H1 (cell line): ENCODE results near the gene TM9SF1. TPM values are rescaled to one million over a fixed set of nuclear protein-coding genes. Genes with fewer than 3 reads are reported as not detected.

Experiments used
- CTCF ChIA-PET: fragments of 300-600 bp; sonication (Branson Sonifier 250); formaldehyde crosslinking; loops from one replicate; lab custom pipeline; 2021; ENCODE audit not compliant: partially characterized antibody; lab: Charles Lee
- POLR2A ChIA-PET: fragments of 300-600 bp; sonication (Branson Sonifier 250); formaldehyde crosslinking; loops from one replicate; lab custom pipeline; 2021; ENCODE audit warnings: inconsistent platforms; ENCODE audit not compliant: partially characterized antibody; lab: Charles Lee
- DNase-seq, 2 experiments: peaks; one replicate each; pipeline versions ENCODE4 v3.0.0 to v3.0.0-alpha.2; 2010 to 2022; ENCODE audit warnings: low spot score in 2 of 2, low read depth in 1 of 2, mixed read lengths in 1 of 2
- FAIRE-seq: peaks from 2 replicates; lab custom pipeline; 2011; peaks lifted over from hg19 to GRCh38; lab: Jason Lieb, UNC
- H2AFZ ChIP-seq: 2 replicates; pipeline ENCODE4 v1.8.1; 2012; ENCODE audit warnings: low read length, inconsistent platforms
- H2AK5ac ChIP-seq: 2 replicates; pipeline ENCODE4 v1.6.1; 2013; ENCODE audit warnings: low read depth, low read length
- H2BK120ac ChIP-seq: replicated peaks from 2 replicates; pipeline ENCODE3; 2013; ENCODE audit warnings: low read depth, low read length, inconsistent platforms
- H2BK12ac ChIP-seq: 2 replicates; pipeline ENCODE4 v1.6.1; 2013; ENCODE audit warnings: low read depth, low read length
- H2BK15ac ChIP-seq: 2 replicates; pipeline ENCODE4 v1.6.1; 2013; ENCODE audit warnings: low read length
- H2BK20ac ChIP-seq: 2 replicates; pipeline ENCODE4 v1.6.1; 2013; ENCODE audit warnings: low read length
- H2BK5ac ChIP-seq: 2 replicates; pipeline ENCODE4 v1.6.1; 2013; ENCODE audit warnings: low read depth, low read length
- H3K14ac ChIP-seq: 2 replicates; pipeline ENCODE4 v1.6.1; 2013; ENCODE audit warnings: inconsistent platforms; ENCODE audit not compliant: insufficient read length
- H3K18ac ChIP-seq: 2 replicates; pipeline ENCODE4 v1.6.1; 2013; ENCODE audit warnings: low read length; ENCODE audit errors: extremely low read depth
- H3K23ac ChIP-seq: 2 replicates; pipeline ENCODE4 v1.6.1; 2013; ENCODE audit warnings: inconsistent platforms; ENCODE audit not compliant: insufficient read length
- H3K23me2 ChIP-seq: 2 replicates; pipeline ENCODE4 v1.6.1; 2013; ENCODE audit warnings: low read depth, low read length
- H3K27ac ChIP-seq: 2 replicates; pipeline ENCODE4 v1.6.1; 2011; ENCODE audit warnings: low read depth, low read length, inconsistent platforms
- H3K27me3 ChIP-seq, 4 experiments: replicated peaks in 1 of 4; 1 replicate in 1 of 4; 2 replicates in 3 of 4; pipeline versions ENCODE4 v1.6.1 to v1.8.1; 2011 to 2013; ENCODE audit warnings: low read length in 3 of 4, mild to moderate bottlenecking in 3 of 4, inconsistent platforms in 2 of 4, mixed read lengths in 2 of 4, moderate library complexity in 1 of 4; ENCODE audit not compliant: control insufficient read depth in 3 of 4, insufficient read depth in 3 of 4; ENCODE audit errors: extremely low read depth in 1 of 4
- H3K36me3 ChIP-seq, 4 experiments: 2 replicates each; pipeline versions ENCODE4 v1.6.1 to v1.8.1; 2011 to 2013; ENCODE audit warnings: mild to moderate bottlenecking in 4 of 4, low read length in 3 of 4, moderate library complexity in 2 of 4, control low read depth in 1 of 4, inconsistent platforms in 1 of 4; ENCODE audit not compliant: insufficient read depth in 4 of 4, control insufficient read depth in 2 of 4
- H3K4ac ChIP-seq: replicated peaks from 2 replicates; pipeline ENCODE3; 2013; ENCODE audit warnings: low read length, low read depth, mixed read lengths, inconsistent platforms; ENCODE audit not compliant: insufficient read length
- H3K4me1 ChIP-seq, 4 experiments: replicated peaks in 1 of 4; 1 replicate in 1 of 4; 2 replicates in 3 of 4; pipeline versions ENCODE4 v1.6.1 to v1.8.1; 2011 to 2013; ENCODE audit warnings: low read length in 3 of 4, inconsistent platforms in 2 of 4, mixed read lengths in 1 of 4; ENCODE audit not compliant: insufficient read depth in 4 of 4, control insufficient read depth in 3 of 4
- H3K4me2 ChIP-seq, 2 experiments: 2 replicates each; pipeline versions ENCODE4 v1.6.1 to v1.8.1; 2011 to 2013; ENCODE audit warnings: low read depth in 2 of 2, low read length in 2 of 2, control low read depth in 1 of 2, inconsistent platforms in 1 of 2, mild to moderate bottlenecking in 1 of 2; ENCODE audit not compliant: insufficient read depth in 1 of 2
- H3K4me3 ChIP-seq, 4 experiments: fragments of 200-600, 300-600 bp in 1 of 4; sonication (generic), shearing (Covaris generic), sonication (Bioruptor Twin) in 1 of 4; 2 replicates each; pipeline versions ENCODE4 v1.5.1 to v1.8.1; 2011 to 2016; ENCODE audit warnings: low read length in 4 of 4, low read depth in 3 of 4, control low read depth in 2 of 4, inconsistent platforms in 2 of 4, mild to moderate bottlenecking in 2 of 4, mixed read lengths in 1 of 4, moderate library complexity in 1 of 4; ENCODE audit not compliant: insufficient read depth in 2 of 4; ENCODE audit errors: extremely low read depth in 1 of 4
- H3K56ac ChIP-seq: replicated peaks from 2 replicates; pipeline ENCODE3; 2013; ENCODE audit warnings: low read depth, mild to moderate bottlenecking, mixed read lengths, low read length, inconsistent platforms; ENCODE audit not compliant: insufficient read length
- H3K79me1 ChIP-seq: 2 replicates; pipeline ENCODE4 v1.6.1; 2013; ENCODE audit warnings: low read depth, low read length, control low read depth
- H3K79me2 ChIP-seq, 2 experiments: 2 replicates each; pipeline versions ENCODE4 v1.6.1 to v1.8.1; 2012 to 2013; ENCODE audit warnings: low read length in 2 of 2, mild to moderate bottlenecking in 2 of 2, inconsistent platforms in 1 of 2; ENCODE audit not compliant: insufficient read depth in 2 of 2, control insufficient read depth in 1 of 2
- H3K9ac ChIP-seq, 4 experiments: replicated peaks in 1 of 4; 1 replicate in 1 of 4; 2 replicates in 3 of 4; pipeline versions ENCODE4 v1.6.1 to v1.8.1; 2011 to 2013; ENCODE audit warnings: low read depth in 3 of 4, low read length in 3 of 4, control low read depth in 2 of 4, mild to moderate bottlenecking in 2 of 4, moderate library complexity in 2 of 4, inconsistent platforms in 1 of 4; ENCODE audit errors: extremely low read depth in 1 of 4
- H3K9me3 ChIP-seq, 2 experiments: 2 replicates each; pipeline versions ENCODE4 v1.6.1 to v1.8.1; 2012 to 2013; ENCODE audit warnings: mild to moderate bottlenecking in 2 of 2, moderate library complexity in 2 of 2, control low read depth in 1 of 2, inconsistent platforms in 1 of 2, low read depth in 1 of 2, low read length in 1 of 2, mixed read lengths in 1 of 2; ENCODE audit not compliant: insufficient read depth in 2 of 2
- H4K20me1 ChIP-seq, 2 experiments: replicated peaks in 1 of 2; 2 replicates each; pipeline versions ENCODE3 to v1.8.1; 2011 to 2013; ENCODE audit warnings: inconsistent platforms in 2 of 2, low read length in 2 of 2, mild to moderate bottlenecking in 1 of 2; ENCODE audit not compliant: insufficient read depth in 2 of 2, control insufficient read depth in 1 of 2
- H4K5ac ChIP-seq: 2 replicates; pipeline ENCODE4 v1.6.1; 2013; ENCODE audit warnings: low read length, low read depth, mixed read lengths, inconsistent platforms; ENCODE audit not compliant: insufficient read length
- H4K8ac ChIP-seq: 2 replicates; pipeline ENCODE4 v1.8.0; 2013; ENCODE audit warnings: mild to moderate bottlenecking, moderate library complexity, low read length, inconsistent platforms; ENCODE audit not compliant: insufficient read depth; ENCODE audit errors: extremely low read depth
- H4K91ac ChIP-seq: replicated peaks from 2 replicates; pipeline ENCODE3; 2013; ENCODE audit warnings: low read length, mixed read lengths, inconsistent platforms; ENCODE audit not compliant: insufficient read length
- SP1 ChIP-seq: IDR thresholded peaks from 2 replicates; pipeline ENCODE4 v1.6.1; 2011; ENCODE audit warnings: low read depth, low read length
- WGBS, 2 experiments: shearing (Covaris generic) in 1 of 2; methylation state at CpG; one replicate each; pipeline versions ENCODE4 v1.1.6 to v1.1.7; 2013 to 2015; ENCODE audit warnings: low lambda C conversion rate in 2 of 2, mixed read lengths in 2 of 2, inconsistent platforms in 1 of 2, low coverage in 1 of 2, missing lambda C conversion rate in 1 of 2; ENCODE audit not compliant: insufficient replicate concordance in 2 of 2, insufficient coverage in 1 of 2, insufficient read length in 1 of 2; ENCODE audit errors: extremely low coverage in 1 of 2, missing lambda C conversion rate in 1 of 2; 5-methylcytosine and 5-hydroxymethylcytosine counted together
- polyA plus RNA-seq, 7 experiments: library from polyadenylated mRNA; depleted of rRNA in 3 of 7; stranded (reverse) in 5 of 7; unstranded in 2 of 7; fragments of >200 nt in 5 of 7; fragments of 200-250 nt in 2 of 7; gene quantifications; 1 replicate in 5 of 7; 2 replicates in 1 of 7; 4 replicates in 1 of 7; pipeline versions ENCODE4 v1.2.1 to v1.2.3, GENCODE V29; 2011 to 2013; ENCODE audit warnings: missing spikeins in 2 of 7, mixed read lengths in 2 of 7
- total RNA-seq: library from RNA; stranded (reverse); fragmentation: NEBNext Ultra II Directional; extraction: Animal tissue kit (Norgen Biotek cat#: 25700); gene quantifications from 2 replicates; pipeline ENCODE4 v1.2.1, GENCODE V29; 2021
- TF ChIP-seq, protein P1 (sequence below), 3 experiments: IDR thresholded peaks; 1 replicate in 2 of 3; 2 replicates in 1 of 3; pipeline versions ENCODE4 v1.5.1 to v1.6.1; 2011; ENCODE audit warnings: low read length in 3 of 3, mild to moderate bottlenecking in 3 of 3, inconsistent platforms in 2 of 3, low read depth in 1 of 3, moderate library complexity in 1 of 3; ENCODE audit not compliant: insufficient read depth in 1 of 3; ENCODE audit errors: control extremely low read depth in 1 of 3

Gene TM9SF1
- total and polyA plus RNA-seq, 2 of the 8 experiments (the other 6 are each of a cell fraction or from before 2014, with no cell fraction given): 22.2 to 29.2 TPM

DNA sequence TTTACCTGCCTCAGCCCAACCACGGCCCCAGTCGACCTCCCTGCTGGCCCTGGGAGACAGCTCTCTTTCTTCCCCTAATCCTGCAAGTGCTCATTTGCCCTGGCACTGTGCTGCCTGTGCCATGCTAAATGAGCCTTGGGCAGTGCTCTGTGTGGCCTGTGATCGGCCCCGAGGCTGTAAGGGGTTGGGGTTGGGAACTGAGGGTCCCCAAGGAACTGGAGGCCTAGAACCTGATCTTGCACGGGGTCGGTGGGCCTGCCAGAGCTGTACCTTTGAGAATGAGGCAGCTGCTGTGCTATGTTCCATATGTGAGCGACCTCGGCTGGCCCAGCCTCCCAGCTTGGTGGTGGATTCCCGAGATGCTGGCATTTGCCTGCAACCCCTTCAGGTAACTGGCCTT is 45.2 kb downstream of the TM9SF1 start:
- no peak overlapping the region for H4K91ac ChIP-seq
- H3K36me3 ChIP-seq: peaks cover 17 to 37% (median 35%) of the 10 kb centered on the region in 4 experiments
- FAIRE-seq (no peak), DNase-seq (no peak)
- H3K4ac ChIP-seq: no peak overlapping the region
- no peak overlapping the region for H2BK12ac ChIP-seq
- H3K4me1 ChIP-seq: peaks cover 0 to 10% (median 7%) of the 10 kb centered on the region in 4 experiments; a peak in 5 of 7 replicates
- H3K23me2 ChIP-seq: peaks cover 10% of the 10 kb centered on the region
- CTCF ChIA-PET: interaction anchor here (0.7 to 3.4 kb wide), 6 partner anchors 8 to 92 kb away, joined by 3 to 26 read pairs (median 4); partner anchors contain the start of genes EMC9, IRF9 and PSME1
- no peak overlapping the region for H4K5ac ChIP-seq
- POLR2A ChIA-PET: interaction anchor here (0.8 to 9.6 kb wide), 13 partner anchors 9 to 92 kb away, joined by 3 to 86 read pairs (median 5); partner anchors contain the start of genes DCAF11, EMC9, IRF9 and NRL
- peaks cover 0 to 28% of the 10 kb centered on the region in 2 experiments; a peak in 3 of 4 replicates for H3K79me2 ChIP-seq
- no peak overlapping the region for H3K18ac ChIP-seq
- H2BK120ac ChIP-seq: no peak overlapping the region
- no peak overlapping the region for H2BK5ac ChIP-seq
- H2AFZ ChIP-seq: no peak overlapping the region
- H3K27me3 ChIP-seq: no peaks in the 10 kb centered on the region
- no peak overlapping the region for H3K14ac ChIP-seq
- no peak overlapping the region for H3K23ac ChIP-seq
- H2BK20ac ChIP-seq: no peak overlapping the region
- no peak overlapping the region for H4K8ac ChIP-seq
- no peak overlapping the region for H3K4me3 ChIP-seq
- WGBS, 2 experiments: 90% methylated on average over 9 of the region's 9 CpGs; no CpG with 5 or more reads in 1 of the 2 experiments
- peaks cover 0 to 22% of the 10 kb centered on the region in 2 experiments for H4K20me1 ChIP-seq
- no peak overlapping the region for H3K9ac ChIP-seq
- no peak overlapping the region for H2AK5ac ChIP-seq
- no peak overlapping the region for H2BK15ac ChIP-seq
- TF ChIP-seq SP1: no peak
- TF ChIP-seq, protein P1, sequence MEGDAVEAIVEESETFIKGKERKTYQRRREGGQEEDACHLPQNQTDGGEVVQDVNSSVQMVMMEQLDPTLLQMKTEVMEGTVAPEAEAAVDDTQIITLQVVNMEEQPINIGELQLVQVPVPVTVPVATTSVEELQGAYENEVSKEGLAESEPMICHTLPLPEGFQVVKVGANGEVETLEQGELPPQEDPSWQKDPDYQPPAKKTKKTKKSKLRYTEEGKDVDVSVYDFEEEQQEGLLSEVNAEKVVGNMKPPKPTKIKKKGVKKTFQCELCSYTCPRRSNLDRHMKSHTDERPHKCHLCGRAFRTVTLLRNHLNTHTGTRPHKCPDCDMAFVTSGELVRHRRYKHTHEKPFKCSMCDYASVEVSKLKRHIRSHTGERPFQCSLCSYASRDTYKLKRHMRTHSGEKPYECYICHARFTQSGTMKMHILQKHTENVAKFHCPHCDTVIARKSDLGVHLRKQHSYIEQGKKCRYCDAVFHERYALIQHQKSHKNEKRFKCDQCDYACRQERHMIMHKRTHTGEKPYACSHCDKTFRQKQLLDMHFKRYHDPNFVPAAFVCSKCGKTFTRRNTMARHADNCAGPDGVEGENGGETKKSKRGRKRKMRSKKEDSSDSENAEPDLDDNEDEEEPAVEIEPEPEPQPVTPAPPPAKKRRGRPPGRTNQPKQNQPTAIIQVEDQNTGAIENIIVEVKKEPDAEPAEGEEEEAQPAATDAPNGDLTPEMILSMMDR (IDR thresholded peaks at IDR 0.05; ENCODE audit: control extremely low read depth in 1 of 3, insufficient read depth in 1 of 3, low read depth in 1 of 3, low read length in 3 of 3): no peak
- peaks cover 11% of the 10 kb centered on the region; the same call in 1 of the 2 replicates for H3K79me1 ChIP-seq
- H3K4me2 ChIP-seq: no peak overlapping the region
- H3K9me3 ChIP-seq: no peaks in the 10 kb centered on the region
- H3K56ac ChIP-seq: no peak overlapping the region
- H3K27ac ChIP-seq: no peak overlapping the region
